A673 (cell line): Measurements from ENCODE around the gene DDB1.

ENCODE experiments used
- EZH2 ChIP-seq: fragments of 200-600 bp; sonication (generic); IDR thresholded peaks from 2 replicates; pipeline ENCODE4 v1.6.1; 2017; ENCODE audit warnings: borderline replicate concordance, low read depth, mild to moderate bottlenecking, mixed read lengths, antibody characterized with exemption, low read length; ENCODE audit not compliant: poor library complexity, severe bottlenecking
- TF ChIP-seq, protein P1 (sequence below): fragments of 300-800, 200-600 bp; sonication (generic); conservative IDR thresholded peaks from 2 replicates; pipeline ENCODE4 v1.5.1; 2017; ENCODE audit warnings: low read depth, mild to moderate bottlenecking, antibody characterized with exemption, low read length, moderate library complexity, mixed read lengths

- TF ChIP-seq EZH2, result no peak
- TF ChIP-seq, protein P1, sequence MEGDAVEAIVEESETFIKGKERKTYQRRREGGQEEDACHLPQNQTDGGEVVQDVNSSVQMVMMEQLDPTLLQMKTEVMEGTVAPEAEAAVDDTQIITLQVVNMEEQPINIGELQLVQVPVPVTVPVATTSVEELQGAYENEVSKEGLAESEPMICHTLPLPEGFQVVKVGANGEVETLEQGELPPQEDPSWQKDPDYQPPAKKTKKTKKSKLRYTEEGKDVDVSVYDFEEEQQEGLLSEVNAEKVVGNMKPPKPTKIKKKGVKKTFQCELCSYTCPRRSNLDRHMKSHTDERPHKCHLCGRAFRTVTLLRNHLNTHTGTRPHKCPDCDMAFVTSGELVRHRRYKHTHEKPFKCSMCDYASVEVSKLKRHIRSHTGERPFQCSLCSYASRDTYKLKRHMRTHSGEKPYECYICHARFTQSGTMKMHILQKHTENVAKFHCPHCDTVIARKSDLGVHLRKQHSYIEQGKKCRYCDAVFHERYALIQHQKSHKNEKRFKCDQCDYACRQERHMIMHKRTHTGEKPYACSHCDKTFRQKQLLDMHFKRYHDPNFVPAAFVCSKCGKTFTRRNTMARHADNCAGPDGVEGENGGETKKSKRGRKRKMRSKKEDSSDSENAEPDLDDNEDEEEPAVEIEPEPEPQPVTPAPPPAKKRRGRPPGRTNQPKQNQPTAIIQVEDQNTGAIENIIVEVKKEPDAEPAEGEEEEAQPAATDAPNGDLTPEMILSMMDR, result no peak
Measured at GRCh38 chr11:61356706-61357105, 23.8 kb upstream of the DDB1 start.
